Left lung (tissue), 10 donors: ENCODE data around the gene RCBTB1. TPM values are rescaled to one million over a fixed set of nuclear protein-coding genes. Genes with fewer than 3 reads are reported as not detected.
"Not testable (repeated sequence)": the region's sequence is repeated elsewhere in the genome, so short reads cannot be mapped to it uniquely, and the experiment has no call there.

Source experiments
- ATAC-seq: fragments of 200-7000 bp; cut with Tn5 transposase; one replicate; pipeline ENCODE4 v1.9.1; 2020; ENCODE audit warnings: moderate library complexity
- DNase-seq, 4 donors: peaks; one replicate each; pipeline ENCODE4 v3.0.0-alpha.2; 2013 to 2020
- H3K27ac ChIP-seq, 2 donors: fragments of 200-600 bp; sonication (generic) in 1 of 2; one replicate each; pipeline versions ENCODE4 v1.5.0 to v1.8.0; 2020 to 2021
- H3K27me3 ChIP-seq, 2 donors: fragments of 200-600 bp; sonication (generic) in 1 of 2; one replicate each; pipeline versions ENCODE4 v1.5.0 to v1.8.0; 2020 to 2021
- H3K36me3 ChIP-seq, 2 donors: fragments of 200-600 bp; sonication (generic) in 1 of 2; one replicate each; pipeline versions ENCODE4 v1.5.0 to v1.8.0; 2020 to 2021
- H3K4me1 ChIP-seq, 2 donors: fragments of 200-600 bp; one replicate each; pipeline ENCODE4 v1.8.0; 2021
- H3K4me3 ChIP-seq, 2 donors: fragments of 200-600 bp; sonication (generic) in 1 of 2; one replicate each; pipeline versions ENCODE4 v1.5.0 to v1.8.0; 2020 to 2021; ENCODE audit warnings: mild to moderate bottlenecking in 1 of 2
- H3K9me3 ChIP-seq, 2 donors: fragments of 200-600 bp; sonication (generic) in 1 of 2; one replicate each; pipeline versions ENCODE4 v1.5.0 to v1.8.0; 2020 to 2021
- intact Hi-C, 2 donors: fragments of 100-400 bp; cut with DNase I; formaldehyde crosslinking; loops; one replicate each; pipeline versions ENCODE4 v1.11.2 to v1.14.2; 2022
- polyA plus RNA-seq, 6 donors: library from polyadenylated mRNA; unstranded; fragments of 120-200 nt; gene quantifications; one replicate each; pipeline ENCODE4 v1.2.1, GENCODE V29; 2013; ENCODE audit not compliant: insufficient read length in 6 of 6
- total RNA-seq, 2 donors: library from RNA; stranded (reverse); fragmentation: NEBNext Ultra II Directional; extraction: Animal tissue kit (Norgen Biotek cat#: 25700); gene quantifications; one replicate each; pipeline ENCODE4 v1.2.1, GENCODE V29; 2021
- TF ChIP-seq, protein P1 (sequence below), 2 donors: fragments of 200-600 bp; sonication (generic) in 1 of 2; IDR thresholded peaks; one replicate each; pipeline versions ENCODE4 v1.5.0 to v1.8.0; 2021; ENCODE audit warnings: antibody characterized with exemption in 2 of 2
- donor health status: DM: no; HTN: yes; CAD: no.
- donor health status: DM: no; HTN: no; CAD: no.

Gene RCBTB1
- total and polyA plus RNA-seq, 8 donors: 24.1 to 39.8 (median 35.4) TPM

DNA sequence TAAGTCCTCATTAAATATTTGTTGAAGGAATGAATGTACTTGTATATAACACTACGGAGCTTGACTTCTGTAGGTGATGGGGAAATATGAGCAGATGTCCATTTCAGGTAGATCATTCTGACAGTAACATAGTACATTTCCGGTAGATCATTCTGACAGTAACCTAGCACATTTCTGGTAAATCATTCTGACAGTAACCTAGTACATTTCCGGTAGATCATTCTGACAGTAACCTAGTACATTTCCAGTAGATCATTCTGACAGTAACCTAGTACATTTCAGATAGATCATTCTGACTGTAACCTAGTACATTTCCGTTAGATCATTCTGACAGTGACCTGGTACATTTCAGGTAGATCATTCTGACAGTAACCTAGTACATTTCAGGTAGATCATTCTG, 87.2 kb downstream of the RCBTB1 start:
- Histone ChIP-seq H3K27ac (peak overlapping the region in 1 of 2 donors; percentile 45), H3K4me3 (no peak overlapping the region), H3K27me3 (no peaks in the 10 kb centered on the region), H3K36me3 (peaks cover 0 to 8% of the 10 kb centered on the region in 2 donors), H3K4me1 (peaks cover 11 to 32% of the 10 kb centered on the region in 2 donors), H3K9me3 (no peaks in the 10 kb centered on the region)
- intact Hi-C loops: no loop called here
- TF ChIP-seq, protein P1, sequence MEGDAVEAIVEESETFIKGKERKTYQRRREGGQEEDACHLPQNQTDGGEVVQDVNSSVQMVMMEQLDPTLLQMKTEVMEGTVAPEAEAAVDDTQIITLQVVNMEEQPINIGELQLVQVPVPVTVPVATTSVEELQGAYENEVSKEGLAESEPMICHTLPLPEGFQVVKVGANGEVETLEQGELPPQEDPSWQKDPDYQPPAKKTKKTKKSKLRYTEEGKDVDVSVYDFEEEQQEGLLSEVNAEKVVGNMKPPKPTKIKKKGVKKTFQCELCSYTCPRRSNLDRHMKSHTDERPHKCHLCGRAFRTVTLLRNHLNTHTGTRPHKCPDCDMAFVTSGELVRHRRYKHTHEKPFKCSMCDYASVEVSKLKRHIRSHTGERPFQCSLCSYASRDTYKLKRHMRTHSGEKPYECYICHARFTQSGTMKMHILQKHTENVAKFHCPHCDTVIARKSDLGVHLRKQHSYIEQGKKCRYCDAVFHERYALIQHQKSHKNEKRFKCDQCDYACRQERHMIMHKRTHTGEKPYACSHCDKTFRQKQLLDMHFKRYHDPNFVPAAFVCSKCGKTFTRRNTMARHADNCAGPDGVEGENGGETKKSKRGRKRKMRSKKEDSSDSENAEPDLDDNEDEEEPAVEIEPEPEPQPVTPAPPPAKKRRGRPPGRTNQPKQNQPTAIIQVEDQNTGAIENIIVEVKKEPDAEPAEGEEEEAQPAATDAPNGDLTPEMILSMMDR (IDR thresholded peaks at IDR 0.05): no peak
- DNase-seq (no peak), ATAC-seq (no peak)

DNA sequence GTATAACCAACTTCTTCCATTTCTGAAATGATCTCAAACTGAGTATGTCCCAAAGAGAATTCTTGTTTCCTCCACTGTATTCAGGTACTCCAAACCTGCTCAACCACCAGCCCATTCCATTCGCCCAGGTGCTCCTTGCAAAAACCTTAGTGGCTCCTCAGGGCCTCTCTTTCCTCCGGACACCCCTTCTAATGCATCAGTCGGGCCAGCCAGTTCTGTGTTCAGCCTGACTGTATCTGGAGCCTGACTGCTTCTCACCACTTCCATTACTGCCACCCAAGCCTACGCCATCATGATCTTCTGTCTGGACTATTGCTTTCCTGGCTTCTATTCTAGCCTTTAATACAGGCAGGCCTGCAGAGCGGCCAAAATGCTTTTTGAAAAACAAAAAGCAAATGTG, 88.1 kb downstream of the RCBTB1 start:
- H3K27ac ChIP-seq: peak overlapping the region in 1 of 2 donors; percentile 99
- TF ChIP-seq, protein P1 (IDR thresholded peaks at IDR 0.05): no peak
- H3K4me3 ChIP-seq: no peak overlapping the region
- intact Hi-C loops: no loop called here
- H3K27me3 ChIP-seq: no peaks in the 10 kb centered on the region
- no peak for ATAC-seq
- peaks cover 6 to 25% of the 10 kb centered on the region in 2 donors for H3K4me1 ChIP-seq
- H3K36me3 ChIP-seq: peaks cover 0 to 8% of the 10 kb centered on the region in 2 donors
- no peak for DNase-seq
- H3K9me3 ChIP-seq: no peaks in the 10 kb centered on the region

DNA sequence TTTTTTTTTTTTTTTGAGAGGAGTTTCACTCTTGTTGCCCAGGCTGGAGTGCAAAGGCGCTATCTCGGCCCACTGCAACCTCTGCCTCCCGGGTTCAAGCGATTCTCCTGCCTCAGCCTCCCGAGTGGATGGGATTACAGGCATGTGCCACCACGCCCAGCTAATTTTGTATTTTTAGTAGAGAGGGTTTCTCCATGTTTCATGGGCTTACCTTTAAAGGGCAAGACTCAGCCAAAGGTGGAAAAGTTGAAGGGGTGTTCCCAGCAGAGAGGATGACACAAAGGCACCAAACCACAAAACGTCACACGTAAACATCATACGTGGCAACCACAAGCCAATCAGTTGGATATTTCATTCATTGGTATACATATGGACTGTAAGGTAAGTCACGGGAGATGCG, 88.5 kb downstream of the RCBTB1 start:
- ATAC-seq, H3K9me3 ChIP-seq, H3K27me3 ChIP-seq, H3K36me3 ChIP-seq, intact Hi-C loops, DNase-seq: not testable (repeated sequence)
- Histone ChIP-seq H3K4me1 (peaks cover 6 to 25% of the 10 kb centered on the region in 2 donors), H3K27ac (peak overlapping the region; percentile 96 to 99), H3K4me3 (peak overlapping the region in 1 of 2 donors; percentile 66)

DNA sequence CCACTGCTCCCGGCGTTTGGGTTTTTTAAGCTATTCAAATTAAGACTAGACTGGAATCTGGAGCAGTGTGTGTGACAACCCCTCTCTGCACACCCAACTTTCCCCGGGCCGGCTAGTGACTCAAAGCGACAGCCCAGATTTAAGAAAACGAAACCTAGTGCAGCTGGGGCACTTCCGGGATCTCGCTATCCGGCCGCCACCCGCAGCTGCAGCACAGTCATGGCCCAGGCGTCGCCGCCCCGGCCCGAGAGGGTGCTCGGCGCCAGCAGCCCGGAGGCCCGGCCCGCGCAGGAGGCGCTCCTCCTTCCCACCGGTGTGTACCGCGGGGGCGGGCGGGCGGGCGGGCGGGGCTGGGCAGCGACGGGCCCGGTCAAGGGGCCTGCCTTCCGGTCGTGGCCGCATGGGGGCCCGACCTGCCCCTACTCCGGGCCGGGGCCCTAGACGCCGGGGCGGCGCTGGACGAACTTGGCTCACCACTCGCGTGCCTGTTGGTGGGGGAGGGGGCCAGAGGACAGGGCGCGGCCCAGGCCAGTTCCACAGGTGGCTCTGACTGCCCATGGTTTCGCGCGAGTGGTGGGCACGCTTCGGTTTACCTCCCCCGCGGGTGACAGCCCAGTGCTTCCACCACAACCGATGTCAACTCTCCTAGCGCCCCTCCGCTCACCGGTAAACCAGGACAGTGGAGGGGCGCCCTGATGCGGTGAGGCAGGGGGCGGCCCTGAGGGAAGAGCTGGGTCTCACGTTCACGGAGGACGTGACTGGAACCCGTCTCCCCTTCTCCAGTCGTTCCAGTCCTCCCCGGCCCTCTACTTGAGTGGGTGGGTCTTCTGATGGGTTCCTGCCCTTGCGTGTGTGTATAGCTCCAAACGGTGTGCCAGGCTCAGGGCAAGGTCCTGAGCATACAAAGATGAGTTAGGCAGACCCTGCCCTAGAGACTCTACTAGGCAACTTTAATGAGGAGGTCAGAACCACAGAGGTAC, 89.3 kb downstream of the RCBTB1 start, which contains the start of gene PHF11:
Gene PHF11 (plus strand): TSS at position 171 of the 980 bp plus-strand sequence. CDS start 49 bp downstream, at position 220.
- peak within 1 kb of the TSS; percentile 51 to 66 for H3K4me3 ChIP-seq
- TF ChIP-seq, protein P1 (IDR thresholded peaks at IDR 0.05): no peak
- peak; percentile 87 for ATAC-seq
- no peaks in the 10 kb centered on the region for H3K9me3 ChIP-seq
- H3K36me3 ChIP-seq: peaks cover 0 to 11% of the 10 kb centered on the region in 2 donors
- intact Hi-C loops: no loop called here
- peaks cover 6 to 25% of the 10 kb centered on the region in 2 donors for H3K4me1 ChIP-seq
- peak within 1 kb of the TSS; percentile 96 to 99 for H3K27ac ChIP-seq
- DNase-seq: peak; percentile 68 to 96 (median 80)
- H3K27me3 ChIP-seq: no peaks in the 10 kb centered on the region

DNA sequence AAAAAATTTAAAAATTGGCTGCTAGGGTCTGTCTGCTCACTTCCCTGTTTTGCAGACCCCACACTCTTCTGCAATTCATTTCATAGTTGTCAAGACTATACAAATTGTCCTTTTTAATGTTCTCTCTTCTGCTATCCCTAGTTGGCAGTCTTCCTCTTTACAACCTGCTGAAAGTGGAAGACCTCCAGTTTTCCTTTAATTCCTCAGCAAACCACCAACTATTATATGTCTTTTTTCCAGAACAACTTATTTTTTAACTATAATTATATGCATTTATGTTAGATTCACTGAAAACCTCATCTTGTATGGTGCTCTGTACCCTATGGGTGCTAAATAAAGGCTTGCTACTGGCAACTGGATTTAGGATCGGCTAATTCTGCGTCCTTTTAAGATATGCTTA, 90.7 kb downstream of the RCBTB1 start:
- no peaks in the 10 kb centered on the region for H3K9me3 ChIP-seq
- DNase-seq (peak in 1 of 4 donors; percentile 6), ATAC-seq (no peak)
- no peaks in the 10 kb centered on the region for H3K27me3 ChIP-seq
- intact Hi-C loops: no loop called here
- peaks cover 0 to 15% of the 10 kb centered on the region in 2 donors for H3K36me3 ChIP-seq
- H3K4me1 ChIP-seq: peaks cover 6 to 25% of the 10 kb centered on the region in 2 donors
- H3K27ac ChIP-seq: peak overlapping the region; percentile 96 to 99
- TF ChIP-seq, protein P1 (IDR thresholded peaks at IDR 0.05): no peak
- H3K4me3 ChIP-seq: peak overlapping the region; percentile 51 to 66
